ENCODE data around the gene CCT3. TPM values are rescaled to one million over a fixed set of nuclear protein-coding genes. Genes with fewer than 3 reads are reported as not detected.
"Not testable (repeated sequence)": the region's sequence is repeated elsewhere in the genome, so short reads cannot be mapped to it uniquely, and the experiment has no call there.

CCT3 gene
- total RNA-seq, 2 experiments from 2014 or later = 385 to 387 TPM

GRCh38 chr1:156357977-156358376 is 19.9 kb upstream of the CCT3 start:
- TF ChIP-seq EZH2phosphoT487 (IDR thresholded peaks at IDR 0.05; ENCODE audit: borderline replicate concordance, low read depth, low read length) (no peak), CTCF (conservative IDR thresholded peaks at IDR 0.05; ENCODE audit: low read length) (no peak)
- Histone ChIP-seq H3K9me3 (ENCODE audit: low read length) (no peaks in the 10 kb centered on the region), H3K4me3 (ENCODE audit: low read depth, low read length, poor library complexity, severe bottlenecking) (no peak overlapping the region), H3K79me2 (ENCODE audit: insufficient read depth, low read depth, low read length) (no peaks in the 10 kb centered on the region), H2AFZ (ENCODE audit: low read length) (no peak overlapping the region), H3K36me3 (ENCODE audit: insufficient read depth, low read length) (no peaks in the 10 kb centered on the region), H3K4me2 (ENCODE audit: low read length) (no peak overlapping the region), H3K9me2 (ENCODE audit: insufficient read depth, low read length) (no peaks in the 10 kb centered on the region), H3K4me1 (ENCODE audit: insufficient read depth, low read length, poor library complexity, severe bottlenecking) (no peaks in the 10 kb centered on the region), H4K20me1 (ENCODE audit: insufficient read depth, low read length) (no peaks in the 10 kb centered on the region), H3K27ac (ENCODE audit: low read depth, low read length, poor library complexity, severe bottlenecking) (no peak overlapping the region)
- BruUV-seq (replicated peaks) = no TSS peak
- ChIA-PET CTCF (ENCODE audit: unreplicated experiment) (interaction anchor here (1.4 kb wide), 1 partner anchor 28 kb away, joined by 3 read pairs; no protein-coding TSS in a partner anchor), POLR2A (no interaction called here)
- no peak for DNase-seq (ENCODE audit: low spot score)
- intact Hi-C loops (cut with micrococcal nuclease; ENCODE audit: unreplicated experiment) = no loop called here

GRCh38 chr1:156356875-156357534 is 18.9 kb upstream of the CCT3 start:
- Histone ChIP-seq H2AFZ (ENCODE audit: low read length) (no peak overlapping the region), H3K27ac (ENCODE audit: low read depth, low read length, poor library complexity, severe bottlenecking) (no peak overlapping the region), H3K4me2 (ENCODE audit: low read length) (no peak overlapping the region), H3K4me1 (ENCODE audit: insufficient read depth, low read length, poor library complexity, severe bottlenecking) (no peaks in the 10 kb centered on the region), H3K9me3 (ENCODE audit: low read length) (no peaks in the 10 kb centered on the region), H3K79me2 (ENCODE audit: insufficient read depth, low read depth, low read length) (no peaks in the 10 kb centered on the region), H4K20me1 (ENCODE audit: insufficient read depth, low read length) (no peaks in the 10 kb centered on the region), H3K9me2 (ENCODE audit: insufficient read depth, low read length) (no peaks in the 10 kb centered on the region), H3K4me3 (ENCODE audit: low read depth, low read length, poor library complexity, severe bottlenecking) (no peak overlapping the region), H3K36me3 (ENCODE audit: insufficient read depth, low read length) (no peaks in the 10 kb centered on the region)
- BruUV-seq (replicated peaks) = no TSS peak
- peak; percentile 89 for TF ChIP-seq CTCF (conservative IDR thresholded peaks at IDR 0.05; ENCODE audit: low read length)
- no peak for TF ChIP-seq EZH2phosphoT487 (IDR thresholded peaks at IDR 0.05; ENCODE audit: borderline replicate concordance, low read depth, low read length)
- ChIA-PET POLR2A (no interaction called here), CTCF (ENCODE audit: unreplicated experiment) (no interaction called here)
- intact Hi-C loops (cut with micrococcal nuclease; ENCODE audit: unreplicated experiment) = no loop called here
- peak; percentile 69 for DNase-seq (ENCODE audit: low spot score)

- Histone ChIP-seq H3K4me2 (ENCODE audit: low read length) (no peak overlapping the region), H3K79me2 (ENCODE audit: insufficient read depth, low read depth, low read length) (no peaks in the 10 kb centered on the region), H3K36me3 (ENCODE audit: insufficient read depth, low read length) (no peaks in the 10 kb centered on the region), H3K4me1 (ENCODE audit: insufficient read depth, low read length, poor library complexity, severe bottlenecking) (no peaks in the 10 kb centered on the region), H3K27ac (ENCODE audit: low read depth, low read length, poor library complexity, severe bottlenecking) (no peak overlapping the region), H2AFZ (ENCODE audit: low read length) (no peak overlapping the region), H3K9me2 (ENCODE audit: insufficient read depth, low read length) (no peaks in the 10 kb centered on the region), H4K20me1 (ENCODE audit: insufficient read depth, low read length) (no peaks in the 10 kb centered on the region), H3K9me3 (ENCODE audit: low read length) (no peaks in the 10 kb centered on the region), H3K4me3 (ENCODE audit: low read depth, low read length, poor library complexity, severe bottlenecking) (no peak overlapping the region)
- POLR2A ChIA-PET = interaction anchor here (0.7 kb wide), 1 partner anchor 528 kb away, joined by 4 read pairs; no protein-coding TSS in a partner anchor
- TF ChIP-seq EZH2phosphoT487 (IDR thresholded peaks at IDR 0.05; ENCODE audit: borderline replicate concordance, low read depth, low read length) (no peak), CTCF (conservative IDR thresholded peaks at IDR 0.05; ENCODE audit: low read length) (no peak)
- no peak for DNase-seq (ENCODE audit: low spot score)
- no TSS peak for BruUV-seq (replicated peaks)
- CTCF ChIA-PET (ENCODE audit: unreplicated experiment) = no interaction called here
- intact Hi-C loops (cut with micrococcal nuclease; ENCODE audit: unreplicated experiment) = no loop called here
Observed at GRCh38 chr1:156356262-156356874, 18.3 kb upstream of the CCT3 start.

- H3K4me3 ChIP-seq (ENCODE audit: low read depth, low read length, poor library complexity, severe bottlenecking); BruUV-seq (replicated peaks); H3K79me2 ChIP-seq (ENCODE audit: insufficient read depth, low read depth, low read length); H3K4me1 ChIP-seq (ENCODE audit: insufficient read depth, low read length, poor library complexity, severe bottlenecking); H4K20me1 ChIP-seq (ENCODE audit: insufficient read depth, low read length); H2AFZ ChIP-seq (ENCODE audit: low read length); H3K27ac ChIP-seq (ENCODE audit: low read depth, low read length, poor library complexity, severe bottlenecking); H3K36me3 ChIP-seq (ENCODE audit: insufficient read depth, low read length); H3K4me2 ChIP-seq (ENCODE audit: low read length); intact Hi-C loops (cut with micrococcal nuclease; ENCODE audit: unreplicated experiment); CTCF ChIA-PET (ENCODE audit: unreplicated experiment); H3K9me3 ChIP-seq (ENCODE audit: low read length); POLR2A ChIA-PET; DNase-seq (ENCODE audit: low spot score); H3K9me2 ChIP-seq (ENCODE audit: insufficient read depth, low read length): not testable (repeated sequence)
Observed at GRCh38 chr1:156352481-156352880, 14.4 kb upstream of the CCT3 start.
